H54 (cell line): Measurements from ENCODE around the gene JAKMIP1.

Source experiments
- DNase-seq: peaks from one replicate; pipeline ENCODE4 v3.0.0; 2011; ENCODE audit warnings: low spot score, mixed read lengths; ENCODE audit not compliant: insufficient read length
- FAIRE-seq: peaks from 3 replicates; lab custom pipeline; 2011; peaks lifted over from hg19 to GRCh38; lab: Jason Lieb, UNC
- POLR2A ChIP-seq: IDR thresholded peaks from 2 replicates; pipeline ENCODE4 v1.6.1; 2011; ENCODE audit warnings: low read depth, mild to moderate bottlenecking, low read length

JAKMIP1 gene

DNA sequence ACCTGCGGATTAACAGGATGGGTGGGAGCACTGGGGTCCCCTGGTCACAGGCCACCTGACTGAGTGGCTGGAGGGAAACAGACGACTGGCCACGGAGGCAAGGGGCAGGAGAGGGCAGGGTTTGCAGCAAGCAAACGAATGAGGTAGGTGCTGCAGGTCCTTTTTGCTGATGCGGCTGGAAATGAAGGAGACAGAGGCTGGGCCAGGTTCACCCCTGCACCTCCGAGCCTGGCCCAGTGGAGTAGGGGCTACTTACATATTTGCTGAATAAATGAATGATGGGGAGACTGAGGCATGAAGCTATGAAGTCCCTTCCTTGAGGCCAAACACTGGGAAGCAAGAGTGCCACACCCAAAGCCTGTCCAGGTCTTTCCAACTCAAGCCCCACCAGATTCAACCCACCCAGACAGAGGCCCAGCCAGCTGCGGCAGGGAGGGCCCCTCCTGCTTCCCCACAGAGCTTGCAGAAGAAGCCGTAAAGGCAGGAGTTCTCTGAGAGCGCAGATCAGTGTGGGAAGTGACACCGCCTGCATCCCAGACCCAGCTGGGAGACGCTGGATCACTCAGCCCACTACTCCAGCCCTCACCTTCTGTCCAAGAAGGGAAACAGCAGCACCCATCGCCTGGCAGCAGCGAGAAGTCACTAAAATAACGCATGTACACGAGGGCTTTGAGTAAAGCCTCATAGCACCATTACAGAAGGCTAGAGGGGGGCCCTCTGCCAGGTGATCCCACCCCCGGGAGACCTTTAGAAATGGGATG is 146.0 kb downstream of the JAKMIP1 start:
- FAIRE-seq = no peak
- DNase-seq = no peak
- TF ChIP-seq POLR2A = no peak

DNA sequence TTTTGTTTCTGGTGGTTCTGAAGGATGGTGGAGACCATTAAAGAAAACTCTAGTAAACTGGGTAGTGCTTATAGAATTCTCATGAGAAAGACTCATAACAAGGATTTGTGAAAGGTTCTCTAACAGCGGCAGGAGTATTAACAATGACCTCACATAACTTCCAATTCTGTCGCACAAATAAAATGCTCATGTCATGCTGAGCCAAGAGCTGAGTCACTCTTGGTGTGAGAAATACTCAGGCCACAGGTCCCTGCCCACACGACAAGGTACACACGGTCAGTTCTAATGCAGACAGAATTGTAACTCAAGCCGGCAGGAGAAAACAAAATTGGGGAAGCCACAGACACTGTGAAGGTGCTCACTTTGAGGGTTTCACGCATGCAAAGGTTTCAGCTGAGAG is 147.7 kb downstream of the JAKMIP1 start:
- no peak for FAIRE-seq
- DNase-seq = no peak
- no peak for TF ChIP-seq POLR2A

DNA sequence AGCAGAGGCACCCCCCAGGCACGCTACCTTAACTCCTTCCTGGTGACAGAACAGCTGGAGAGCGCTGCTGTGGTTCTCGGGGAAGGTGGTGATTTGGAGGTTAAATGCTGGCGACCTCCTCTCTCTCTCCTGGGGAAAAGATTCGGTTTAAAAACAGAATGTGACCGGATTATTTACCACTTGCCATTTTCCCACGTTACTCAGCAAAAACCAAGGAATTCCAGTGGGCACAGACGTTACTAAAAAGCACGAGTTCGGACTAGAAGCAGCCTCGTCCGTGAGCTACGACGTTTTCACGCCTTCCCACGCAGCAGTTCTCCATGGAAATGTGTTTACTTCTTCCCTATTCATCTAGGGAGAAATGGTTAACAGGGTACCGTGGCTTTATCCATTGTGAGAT is 149.8 kb downstream of the JAKMIP1 start:
- FAIRE-seq (no peak), DNase-seq (no peak)
- TF ChIP-seq POLR2A = no peak

DNA sequence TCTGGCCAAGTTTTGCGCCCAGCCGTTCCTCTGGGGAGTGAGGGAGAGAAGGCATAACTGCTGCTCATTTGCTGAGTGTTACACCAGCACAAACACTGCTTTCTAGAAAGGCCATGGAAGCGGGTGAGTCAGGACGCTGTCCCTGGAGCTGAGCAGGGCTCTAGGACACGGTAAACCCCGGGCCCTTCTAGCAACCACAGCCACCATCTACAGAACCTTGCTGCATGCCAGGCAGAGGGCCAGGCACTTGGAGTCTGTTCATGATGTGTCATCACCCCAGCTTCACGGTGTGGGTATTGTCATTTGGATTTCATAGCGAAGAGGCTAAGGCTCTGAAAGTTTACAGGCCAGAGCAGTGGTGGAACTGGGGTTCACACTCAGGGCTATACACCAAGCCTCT is 150.4 kb downstream of the JAKMIP1 start:
- FAIRE-seq = no peak
- no peak for TF ChIP-seq POLR2A
- no peak for DNase-seq

DNA sequence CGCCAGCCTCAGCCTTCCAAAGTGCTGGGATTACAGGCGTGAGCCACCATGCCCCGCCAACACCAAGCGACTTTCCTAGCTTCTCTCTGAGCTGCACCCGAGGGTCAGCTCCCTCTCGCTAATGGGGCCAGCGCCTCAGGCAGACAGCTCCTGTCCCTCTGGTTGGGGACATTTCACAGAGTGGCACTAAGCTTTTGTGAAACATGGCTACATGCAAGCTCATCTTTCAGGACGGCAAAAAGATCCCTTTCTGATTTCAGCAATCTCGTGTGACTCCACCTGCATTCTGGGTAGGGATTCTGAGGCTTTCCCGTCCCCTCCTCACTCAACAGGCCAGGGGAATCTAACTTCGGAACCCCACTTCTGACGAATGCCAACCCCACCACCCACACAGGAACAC is 151.1 kb downstream of the JAKMIP1 start:
- FAIRE-seq (no peak), DNase-seq (no peak)
- TF ChIP-seq POLR2A = no peak

DNA sequence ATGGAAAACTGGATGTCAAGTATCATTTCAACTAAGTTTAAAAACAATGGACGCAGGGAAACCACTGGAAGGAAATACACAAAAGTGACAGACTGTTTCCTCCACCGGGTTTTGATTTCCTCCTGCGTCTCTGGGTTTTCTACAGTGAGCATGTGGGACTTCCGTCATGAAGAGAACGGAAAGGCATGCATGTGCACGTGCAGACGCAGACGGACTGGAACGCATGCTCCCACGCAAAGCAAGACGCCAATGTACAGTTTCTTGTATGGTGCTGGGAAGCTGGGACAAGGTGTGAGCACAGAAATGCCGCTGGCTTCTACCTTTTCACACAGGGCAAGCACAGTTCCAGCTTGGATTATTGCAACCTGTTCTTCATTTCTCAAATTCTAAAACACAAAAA is 151.8 kb downstream of the JAKMIP1 start:
- FAIRE-seq (no peak), DNase-seq (no peak)
- TF ChIP-seq POLR2A = no peak

DNA sequence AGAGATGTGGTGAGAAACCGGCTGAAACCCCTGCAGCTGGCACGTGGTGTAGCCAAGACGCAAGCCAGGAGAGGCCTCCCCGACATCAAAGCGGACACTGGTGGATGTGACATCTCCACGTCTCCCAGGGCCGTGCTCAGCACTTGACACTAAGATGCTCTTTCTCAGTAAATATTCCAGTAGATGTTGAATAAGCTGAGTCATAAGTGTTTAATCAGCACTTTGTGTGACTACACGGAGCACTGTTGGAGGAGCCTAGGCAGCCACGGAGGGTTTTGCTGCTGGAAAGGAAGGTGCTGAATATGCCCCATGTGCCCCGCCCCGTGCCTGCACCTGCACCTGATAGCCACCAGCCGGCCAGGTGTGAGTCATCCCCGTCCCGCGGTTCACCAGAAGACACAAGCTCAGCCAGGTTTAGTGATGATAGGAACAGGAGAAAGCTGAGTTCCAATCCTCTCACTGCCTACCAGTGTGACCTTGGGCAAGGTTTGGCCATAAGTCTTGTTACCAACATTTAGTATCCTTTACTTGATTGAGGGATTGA is 153.1 kb downstream of the JAKMIP1 start:
- TF ChIP-seq POLR2A = no peak
- DNase-seq = no peak
- no peak for FAIRE-seq

DNA sequence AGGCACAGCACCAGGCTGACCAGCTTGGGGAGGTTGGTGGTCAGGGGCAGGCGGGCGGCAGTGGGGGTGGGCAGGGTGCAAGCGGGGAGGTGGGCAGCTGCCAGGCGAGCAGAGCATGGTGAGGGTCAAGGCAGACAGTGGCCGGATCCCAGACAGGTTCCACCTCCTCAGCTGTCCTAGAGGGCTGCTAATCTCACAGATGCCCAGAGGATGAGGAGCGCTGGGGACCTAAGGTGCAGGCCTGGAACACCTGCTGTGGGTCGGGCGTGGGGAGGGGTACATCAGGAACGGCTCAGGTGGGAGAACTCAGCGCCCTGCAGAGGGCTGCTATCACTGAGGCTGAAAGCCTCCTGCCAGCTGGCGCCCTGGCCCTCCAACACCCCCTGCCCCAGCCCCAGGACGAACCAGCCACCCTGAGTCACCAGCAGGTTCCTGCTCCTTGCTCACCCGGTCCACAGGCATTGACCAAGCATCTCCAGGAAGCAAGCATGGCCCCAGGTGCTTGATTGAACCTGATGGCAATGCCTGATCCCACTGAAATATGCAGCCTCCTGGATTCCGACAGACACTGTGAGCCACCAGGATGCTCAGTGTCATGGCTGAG is 153.7 kb downstream of the JAKMIP1 start:
- DNase-seq = no peak
- TF ChIP-seq POLR2A = no peak
- no peak for FAIRE-seq

DNA sequence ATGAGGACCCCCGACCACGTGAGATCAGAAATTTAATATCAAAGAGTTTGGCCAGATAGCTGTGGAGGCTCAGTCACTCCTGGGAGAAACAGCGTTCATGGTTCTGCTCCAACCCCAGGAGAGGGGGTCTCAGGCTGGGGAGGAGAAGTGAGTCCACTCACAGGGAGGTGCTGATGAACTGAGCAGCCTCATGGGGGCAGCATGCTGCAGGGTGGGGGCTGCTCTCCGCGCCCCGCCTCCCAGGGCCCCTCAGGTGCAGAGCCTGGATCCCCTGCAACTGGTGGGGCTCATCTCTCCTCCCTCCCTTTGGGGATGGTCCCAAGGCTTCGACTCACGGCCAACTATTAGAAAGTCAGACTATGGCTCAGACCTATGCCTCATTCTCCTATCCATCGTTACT is 155.5 kb downstream of the JAKMIP1 start:
- DNase-seq = no peak
- TF ChIP-seq POLR2A = no peak
- FAIRE-seq = no peak

DNA sequence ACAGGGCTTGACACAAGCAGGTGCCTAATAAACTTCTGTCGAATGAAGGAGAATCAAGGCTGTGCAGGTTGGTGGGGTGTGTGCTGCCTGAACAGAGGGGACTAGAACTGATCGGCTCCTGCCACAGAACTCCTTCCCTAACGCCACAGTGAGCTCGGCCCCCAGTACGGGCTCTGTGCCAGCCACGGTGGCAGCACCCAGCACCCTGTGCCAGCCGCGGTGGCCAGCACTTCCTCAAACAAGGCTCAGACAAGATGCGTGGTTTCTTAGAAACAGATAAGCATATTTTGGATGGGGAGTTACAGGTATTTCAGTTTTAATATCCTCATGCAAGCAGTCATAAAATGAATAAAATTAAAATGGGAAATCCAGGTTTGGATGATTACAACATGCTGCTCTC is 156.1 kb downstream of the JAKMIP1 start:
- no peak for FAIRE-seq
- DNase-seq = no peak

DNA sequence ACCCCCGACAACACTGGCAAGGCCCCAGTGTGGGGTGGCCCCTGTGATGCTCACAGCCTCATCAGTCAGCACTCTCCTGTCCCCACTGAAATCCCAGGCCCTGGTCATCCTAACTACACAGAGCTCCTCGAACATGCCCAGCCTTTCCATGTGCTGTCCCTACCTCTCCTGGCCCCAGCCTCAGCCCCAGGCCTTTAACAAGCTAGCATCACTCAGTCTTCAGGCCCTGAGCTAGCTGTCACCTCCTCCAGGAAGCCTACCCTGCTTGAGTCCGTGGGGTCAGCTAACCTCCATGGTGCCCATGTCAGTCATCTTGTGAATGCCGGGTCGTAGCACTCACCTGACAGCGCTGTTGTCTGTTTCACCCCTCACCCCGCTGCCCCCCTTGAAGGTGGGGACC is 156.5 kb downstream of the JAKMIP1 start:
- FAIRE-seq (no peak), DNase-seq (no peak)
- TF ChIP-seq POLR2A = no peak

More for the DNA sequence above, 156.1 kb downstream of the JAKMIP1 start:
- no peak for TF ChIP-seq POLR2A

DNA sequence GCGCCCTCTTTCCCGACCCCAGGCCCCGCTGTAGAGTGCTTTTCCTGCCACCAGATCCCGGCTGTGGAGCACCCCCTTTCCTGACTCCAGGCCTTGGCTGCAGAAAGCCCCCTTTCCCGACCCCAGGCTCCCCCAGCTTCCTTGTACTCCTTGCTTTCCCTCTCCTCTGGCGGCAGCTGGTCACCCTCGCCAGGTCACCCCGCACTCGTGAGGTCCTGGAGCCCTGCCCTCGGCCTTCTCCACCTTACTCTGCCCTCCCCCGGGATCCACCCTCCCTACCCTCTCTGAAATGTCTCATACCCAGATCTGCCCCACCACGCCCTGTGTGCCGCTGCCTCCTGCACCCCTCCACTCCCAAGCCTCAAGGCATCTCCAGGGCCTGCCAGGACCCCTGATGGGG is 157.2 kb downstream of the JAKMIP1 start:
- no peak for TF ChIP-seq POLR2A
- FAIRE-seq = no peak
- no peak for DNase-seq

DNA sequence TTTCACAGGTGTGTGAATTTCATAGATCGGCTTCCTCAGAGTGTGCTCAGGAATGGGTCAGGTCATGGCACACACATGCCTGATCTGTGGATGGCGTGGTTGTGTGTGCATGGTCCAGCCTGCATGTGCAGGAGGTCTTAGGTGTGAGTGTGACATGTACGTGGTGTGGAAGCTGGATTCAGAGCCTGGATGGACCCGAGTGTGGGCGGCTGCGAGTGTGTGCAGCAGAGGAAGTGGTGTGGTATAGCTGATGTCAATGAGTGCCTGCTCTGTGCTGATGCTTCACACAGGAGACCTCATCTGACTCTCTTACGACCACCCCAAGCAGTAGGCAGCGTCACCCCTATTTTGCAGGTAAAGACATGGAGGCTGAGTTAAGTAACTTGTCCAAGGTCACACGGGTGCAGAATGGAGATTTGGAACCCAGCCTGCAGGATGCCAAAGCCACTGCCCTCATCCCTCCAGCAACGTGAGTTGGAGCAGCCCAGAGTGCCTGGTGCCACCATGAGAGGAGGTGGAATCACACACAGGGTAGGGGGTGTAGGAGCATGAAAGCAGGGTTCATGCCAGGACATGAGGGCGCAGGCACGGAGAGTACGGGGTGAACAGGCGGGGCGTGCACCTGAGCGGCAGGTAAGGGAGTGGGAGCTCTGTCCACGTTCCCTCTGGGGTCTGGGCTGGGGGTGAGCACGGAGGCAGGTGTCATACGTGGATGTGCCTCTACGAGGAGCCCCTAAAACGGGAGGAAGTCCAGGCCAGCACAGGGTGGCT is 157.9 kb downstream of the JAKMIP1 start:
- FAIRE-seq (no peak), DNase-seq (no peak)
- TF ChIP-seq POLR2A = no peak

DNA sequence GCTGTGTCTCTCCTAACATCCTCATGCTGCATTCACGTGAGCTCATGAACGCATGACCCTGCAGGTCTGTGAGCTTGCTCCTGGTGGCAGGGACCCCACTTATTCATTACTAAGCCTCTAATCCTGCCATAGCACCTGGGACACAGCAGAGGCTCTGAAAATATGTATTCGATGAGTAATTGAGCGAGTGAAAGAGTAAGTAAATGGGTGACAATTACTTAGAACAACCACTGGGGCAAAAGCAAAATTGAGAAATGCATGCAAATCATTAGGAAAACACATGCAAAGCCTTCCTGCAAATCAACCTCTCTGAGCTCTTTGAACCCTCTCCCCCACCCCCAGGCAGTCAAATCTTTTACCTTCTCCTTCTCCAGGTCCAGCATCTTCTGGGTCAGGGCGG is 158.5 kb downstream of the JAKMIP1 start:
- FAIRE-seq = no peak

More for the DNA sequence above, 158.5 kb downstream of the JAKMIP1 start:
- no peak for DNase-seq
- no peak for TF ChIP-seq POLR2A
